ENCODE data around the gene TAS1R2.

DNA sequence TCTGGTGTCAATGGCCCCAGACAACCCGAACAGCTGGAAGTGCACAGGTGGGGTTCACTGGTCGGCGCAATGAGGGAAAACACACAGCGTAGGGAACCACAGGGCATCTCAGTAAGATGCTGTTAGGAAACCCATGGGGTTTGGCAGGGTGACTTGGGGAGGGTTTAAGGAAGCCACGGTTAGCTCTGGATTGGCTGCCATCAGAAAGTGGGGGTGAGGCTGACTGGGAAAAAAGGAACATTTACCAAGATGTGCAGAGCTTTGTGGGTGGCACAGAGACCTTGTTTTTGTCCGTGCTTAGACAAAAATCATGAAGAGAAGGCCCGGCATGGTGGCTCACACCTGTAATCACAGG is 31.9 kb upstream of the TAS1R2 start:
- TF ChIP-seq MAFF (IDR thresholded peaks at IDR 0.05; ENCODE audit: low read depth, low read length) (no peak), ESRRA (CRISPR knock-in tag; IDR thresholded peaks at IDR 0.05; ENCODE audit: low read depth) (no peak), ZNF530 (CRISPR knock-in tag; IDR thresholded peaks at IDR 0.05; ENCODE audit: low read depth) (no peak), KMT2B (CRISPR knock-in tag; IDR thresholded peaks at IDR 0.05) (no peak), DPF2 (CRISPR knock-in tag; IDR thresholded peaks at IDR 0.05; ENCODE audit: borderline replicate concordance, low read depth) (no peak)
- TF ChIP-seq, protein P1, sequence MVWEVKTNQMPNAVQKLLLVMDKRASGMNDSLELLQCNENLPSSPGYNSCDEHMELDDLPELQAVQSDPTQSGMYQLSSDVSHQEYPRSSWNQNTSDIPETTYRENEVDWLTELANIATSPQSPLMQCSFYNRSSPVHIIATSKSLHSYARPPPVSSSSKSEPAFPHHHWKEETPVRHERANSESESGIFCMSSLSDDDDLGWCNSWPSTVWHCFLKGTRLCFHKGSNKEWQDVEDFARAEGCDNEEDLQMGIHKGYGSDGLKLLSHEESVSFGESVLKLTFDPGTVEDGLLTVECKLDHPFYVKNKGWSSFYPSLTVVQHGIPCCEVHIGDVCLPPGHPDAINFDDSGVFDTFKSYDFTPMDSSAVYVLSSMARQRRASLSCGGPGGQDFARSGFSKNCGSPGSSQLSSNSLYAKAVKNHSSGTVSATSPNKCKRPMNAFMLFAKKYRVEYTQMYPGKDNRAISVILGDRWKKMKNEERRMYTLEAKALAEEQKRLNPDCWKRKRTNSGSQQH (CRISPR knock-in tag; IDR thresholded peaks at IDR 0.05; ENCODE audit: low read depth) = no peak
- TF ChIP-seq, protein P2, sequence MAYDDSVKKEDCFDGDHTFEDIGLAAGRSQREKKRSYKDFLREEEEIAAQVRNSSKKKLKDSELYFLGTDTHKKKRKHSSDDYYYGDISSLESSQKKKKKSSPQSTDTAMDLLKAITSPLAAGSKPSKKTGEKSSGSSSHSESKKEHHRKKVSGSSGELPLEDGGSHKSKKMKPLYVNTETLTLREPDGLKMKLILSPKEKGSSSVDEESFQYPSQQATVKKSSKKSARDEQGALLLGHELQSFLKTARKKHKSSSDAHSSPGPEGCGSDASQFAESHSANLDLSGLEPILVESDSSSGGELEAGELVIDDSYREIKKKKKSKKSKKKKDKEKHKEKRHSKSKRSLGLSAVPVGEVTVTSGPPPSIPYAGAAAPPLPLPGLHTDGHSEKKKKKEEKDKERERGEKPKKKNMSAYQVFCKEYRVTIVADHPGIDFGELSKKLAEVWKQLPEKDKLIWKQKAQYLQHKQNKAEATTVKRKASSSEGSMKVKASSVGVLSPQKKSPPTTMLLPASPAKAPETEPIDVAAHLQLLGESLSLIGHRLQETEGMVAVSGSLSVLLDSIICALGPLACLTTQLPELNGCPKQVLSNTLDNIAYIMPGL (CRISPR knock-in tag; IDR thresholded peaks at IDR 0.05; ENCODE audit: borderline replicate concordance in 1 of 2, low read depth in 1 of 2) = no peak
- TF ChIP-seq, protein P3, sequence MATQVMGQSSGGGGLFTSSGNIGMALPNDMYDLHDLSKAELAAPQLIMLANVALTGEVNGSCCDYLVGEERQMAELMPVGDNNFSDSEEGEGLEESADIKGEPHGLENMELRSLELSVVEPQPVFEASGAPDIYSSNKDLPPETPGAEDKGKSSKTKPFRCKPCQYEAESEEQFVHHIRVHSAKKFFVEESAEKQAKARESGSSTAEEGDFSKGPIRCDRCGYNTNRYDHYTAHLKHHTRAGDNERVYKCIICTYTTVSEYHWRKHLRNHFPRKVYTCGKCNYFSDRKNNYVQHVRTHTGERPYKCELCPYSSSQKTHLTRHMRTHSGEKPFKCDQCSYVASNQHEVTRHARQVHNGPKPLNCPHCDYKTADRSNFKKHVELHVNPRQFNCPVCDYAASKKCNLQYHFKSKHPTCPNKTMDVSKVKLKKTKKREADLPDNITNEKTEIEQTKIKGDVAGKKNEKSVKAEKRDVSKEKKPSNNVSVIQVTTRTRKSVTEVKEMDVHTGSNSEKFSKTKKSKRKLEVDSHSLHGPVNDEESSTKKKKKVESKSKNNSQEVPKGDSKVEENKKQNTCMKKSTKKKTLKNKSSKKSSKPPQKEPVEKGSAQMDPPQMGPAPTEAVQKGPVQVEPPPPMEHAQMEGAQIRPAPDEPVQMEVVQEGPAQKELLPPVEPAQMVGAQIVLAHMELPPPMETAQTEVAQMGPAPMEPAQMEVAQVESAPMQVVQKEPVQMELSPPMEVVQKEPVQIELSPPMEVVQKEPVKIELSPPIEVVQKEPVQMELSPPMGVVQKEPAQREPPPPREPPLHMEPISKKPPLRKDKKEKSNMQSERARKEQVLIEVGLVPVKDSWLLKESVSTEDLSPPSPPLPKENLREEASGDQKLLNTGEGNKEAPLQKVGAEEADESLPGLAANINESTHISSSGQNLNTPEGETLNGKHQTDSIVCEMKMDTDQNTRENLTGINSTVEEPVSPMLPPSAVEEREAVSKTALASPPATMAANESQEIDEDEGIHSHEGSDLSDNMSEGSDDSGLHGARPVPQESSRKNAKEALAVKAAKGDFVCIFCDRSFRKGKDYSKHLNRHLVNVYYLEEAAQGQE (IDR thresholded peaks at IDR 0.05; ENCODE audit: borderline replicate concordance in 1 of 2, low read depth in 1 of 2, low read length in 2 of 2) = no peak

Measured in HepG2 (cell line).